Fibroblast of lung (primary cell): ENCODE data around the gene TBC1D22B. TPM values are rescaled to one million over a fixed set of nuclear protein-coding genes. Genes with fewer than 3 reads are reported as not detected.
"Not testable (repeated sequence)": the region's sequence is repeated elsewhere in the genome, so short reads cannot be mapped to it uniquely, and the experiment has no call there.

ENCODE experiments used
- DNase-seq, 2 donors: peaks; one replicate each; pipeline versions ENCODE4 v3.0.0 to v3.0.0-alpha.2; 2010; ENCODE audit warnings: low read depth in 2 of 2
- H2AFZ ChIP-seq: 2 replicates; pipeline ENCODE4 v1.5.1; 2012; ENCODE audit warnings: low read length, control low read depth, inconsistent platforms
- H3K27ac ChIP-seq: 2 replicates; pipeline ENCODE4 v1.5.1; 2011; ENCODE audit warnings: low read length, control low read depth; ENCODE audit not compliant: insufficient read depth
- H3K27me3 ChIP-seq: 2 replicates; pipeline ENCODE4 v1.5.1; 2011; ENCODE audit warnings: mild to moderate bottlenecking, low read length; ENCODE audit not compliant: control insufficient read depth, insufficient read depth
- H3K36me3 ChIP-seq: 2 replicates; pipeline ENCODE4 v1.5.1; 2011; ENCODE audit warnings: low read length; ENCODE audit not compliant: control insufficient read depth, insufficient read depth
- H3K4me1 ChIP-seq: 2 replicates; pipeline ENCODE4 v1.5.1; 2011; ENCODE audit warnings: low read length; ENCODE audit not compliant: control insufficient read depth, insufficient read depth; ENCODE audit errors: extremely low read depth
- H3K4me2 ChIP-seq: 2 replicates; pipeline ENCODE4 v1.5.1; 2011; ENCODE audit warnings: low read length, control low read depth; ENCODE audit not compliant: insufficient read depth; ENCODE audit errors: extremely low read depth
- H3K4me3 ChIP-seq, 4 experiments: fragments of 200-600 bp in 1 of 4; sonication (generic) in 1 of 4; replicated peaks in 1 of 4; 2 replicates each; pipeline ENCODE4 v1.5.1; 2011 to 2016; ENCODE audit warnings: low read length in 4 of 4, low read depth in 3 of 4, mild to moderate bottlenecking in 3 of 4, control low read depth in 2 of 4, inconsistent platforms in 1 of 4, mixed read lengths in 1 of 4; ENCODE audit not compliant: insufficient read depth in 1 of 4; ENCODE audit errors: control extremely low read depth in 1 of 4
- H3K79me2 ChIP-seq: 2 replicates; pipeline ENCODE4 v1.5.1; 2012; ENCODE audit warnings: mild to moderate bottlenecking, low read length, inconsistent platforms; ENCODE audit not compliant: control insufficient read depth, insufficient read depth
- H3K9ac ChIP-seq: 2 replicates; pipeline ENCODE4 v1.5.1; 2011; ENCODE audit warnings: mild to moderate bottlenecking, low read length, control low read depth; ENCODE audit not compliant: insufficient read depth
- H3K9me3 ChIP-seq: 2 replicates; pipeline ENCODE4 v1.5.1; 2012; ENCODE audit warnings: low read depth, low read length; ENCODE audit not compliant: control insufficient read depth, insufficient read depth
- H4K20me1 ChIP-seq: 2 replicates; pipeline ENCODE4 v1.5.1; 2011; ENCODE audit warnings: low read length; ENCODE audit not compliant: control insufficient read depth, insufficient read depth; ENCODE audit errors: extremely low read depth
- CTCF ChIP-seq, 2 donors: IDR thresholded peaks in 1 of 2; conservative IDR thresholded peaks in 1 of 2; 1 replicate in 1 of 2; 2 replicates in 1 of 2; pipeline ENCODE4 v1.5.1; 2011 to 2012; ENCODE audit warnings: low read length in 2 of 2, control low read depth in 1 of 2, inconsistent platforms in 1 of 2, low read depth in 1 of 2, mild to moderate bottlenecking in 1 of 2
- EZH2 ChIP-seq: IDR thresholded peaks from 2 replicates; pipeline ENCODE4 v1.5.1; 2012; ENCODE audit warnings: low read length, control low read depth, mild to moderate bottlenecking; ENCODE audit errors: missing control alignments
- polyA plus RNA-seq, 2 donors: library from polyadenylated mRNA; depleted of rRNA in 1 of 2; stranded (reverse) in 1 of 2; unstranded in 1 of 2; fragments of >200 nt; gene quantifications; 2 replicates each; pipeline ENCODE4 v1.2.1, GENCODE V29; 2011 to 2012; ENCODE audit warnings: missing spikeins in 1 of 2
- total RNA-seq: library from RNA; depleted of rRNA; stranded (reverse); fragments of >200 nt; gene quantifications from 2 replicates; pipeline ENCODE4 v1.2.1, GENCODE V29; 2014

TBC1D22B gene
- total and polyA plus RNA-seq, 2 donors (not counting 1 experiment from before 2014, with no cell fraction given), result 6.3 to 9.7 TPM

GRCh38 chr6:37305841-37306425 lies 48.4 kb downstream of the TBC1D22B start:
- H4K20me1 ChIP-seq, result no peaks in the 10 kb centered on the region
- no peak for DNase-seq

GRCh38 chr6:37306624-37307222 lies 49.2 kb downstream of the TBC1D22B start:
- Histone ChIP-seq H3K9me3 (no peaks in the 10 kb centered on the region), H3K9ac (no peak overlapping the region), H2AFZ (no peak overlapping the region), H3K27me3 (no peaks in the 10 kb centered on the region), H3K27ac (no peak overlapping the region), H3K36me3 (peaks cover 2% of the 10 kb centered on the region), H3K79me2 (no peaks in the 10 kb centered on the region), H4K20me1 (no peaks in the 10 kb centered on the region), H3K4me3 (no peak overlapping the region), H3K4me1 (no peaks in the 10 kb centered on the region), H3K4me2 (no peak overlapping the region)
- TF ChIP-seq EZH2 (no peak), CTCF (conservative IDR thresholded peaks at IDR 0.05 in 1 of 2, IDR thresholded peaks at IDR 0.05 in 1 of 2; ENCODE audit: low read depth in 1 of 2, low read length in 2 of 2) (no peak)
- DNase-seq, result no peak

More at GRCh38 chr6:37305841-37306425, 48.4 kb downstream of the TBC1D22B start:
- H3K4me1 ChIP-seq, result no peaks in the 10 kb centered on the region
- no peak for TF ChIP-seq CTCF (conservative IDR thresholded peaks at IDR 0.05 in 1 of 2, IDR thresholded peaks at IDR 0.05 in 1 of 2; ENCODE audit: low read depth in 1 of 2, low read length in 2 of 2)
- no peak for TF ChIP-seq EZH2
- H3K36me3 ChIP-seq, result peaks cover 2% of the 10 kb centered on the region
- H3K9me3 ChIP-seq, result no peaks in the 10 kb centered on the region
- H3K9ac ChIP-seq, result no peak overlapping the region
- no peak overlapping the region for H3K4me3 ChIP-seq
- H3K27me3 ChIP-seq, result no peaks in the 10 kb centered on the region
- no peak overlapping the region for H2AFZ ChIP-seq
- no peak overlapping the region for H3K27ac ChIP-seq
- no peaks in the 10 kb centered on the region for H3K79me2 ChIP-seq
- no peak overlapping the region for H3K4me2 ChIP-seq

- H3K36me3 ChIP-seq, H3K9ac ChIP-seq, H3K4me3 ChIP-seq, DNase-seq, H3K4me2 ChIP-seq, H4K20me1 ChIP-seq, H3K79me2 ChIP-seq, H3K9me3 ChIP-seq, H3K27me3 ChIP-seq, H2AFZ ChIP-seq, H3K27ac ChIP-seq, H3K4me1 ChIP-seq: not testable (repeated sequence)
These were observed 49.9 kb downstream of the TBC1D22B start for GRCh38 chr6:37307484-37307883.
